HL-60 (cell line): ENCODE measurements around the gene WWOX.

ENCODE experiments used
- DNase-seq, 2 experiments: peaks; one replicate each; pipeline ENCODE4 v3.0.0-alpha.2; 2010 to 2020; ENCODE audit warnings: low read depth in 1 of 2, low spot score in 1 of 2
- H3K27ac ChIP-seq: fragments of 250-450 bp; sonication (Bioruptor Pico); replicated peaks from 2 replicates; pipeline ENCODE4 v1.5.1; 2020; ENCODE audit warnings: mild to moderate bottlenecking, moderate library complexity
- H3K27me3 ChIP-seq: fragments of 250-450 bp; sonication (Bioruptor Pico); 2 replicates; pipeline ENCODE4 v1.5.1; 2021; ENCODE audit warnings: mild to moderate bottlenecking, moderate library complexity; ENCODE audit not compliant: insufficient read depth, poor library complexity, severe bottlenecking
- H3K4me3 ChIP-seq: replicated peaks from 2 replicates; pipeline ENCODE4 v1.5.1; 2011; ENCODE audit warnings: mild to moderate bottlenecking, control low read depth, low read length; ENCODE audit not compliant: insufficient read depth
- GABPA ChIP-seq: IDR thresholded peaks from 2 replicates; pipeline ENCODE4 v1.6.1; 2012; ENCODE audit warnings: low read depth
- POLR2AphosphoS5 ChIP-seq: IDR thresholded peaks from 2 replicates; pipeline ENCODE4 v1.6.1; 2012; ENCODE audit warnings: low read depth
- SPI1 ChIP-seq: IDR thresholded peaks from 2 replicates; pipeline ENCODE4 v1.6.1; 2012; ENCODE audit warnings: low read depth, mild to moderate bottlenecking, borderline replicate concordance
- TF ChIP-seq, protein P1 (sequence below): IDR thresholded peaks from 2 replicates; pipeline ENCODE4 v1.6.1; 2012; ENCODE audit warnings: low read depth; ENCODE audit not compliant: insufficient replicate concordance
- TF ChIP-seq, protein P2 (sequence below): IDR thresholded peaks from one replicate; pipeline ENCODE4 v1.5.1; 2011; ENCODE audit warnings: low read length, control low read depth, inconsistent platforms; ENCODE audit not compliant: insufficient read depth

Gene WWOX

DNA sequence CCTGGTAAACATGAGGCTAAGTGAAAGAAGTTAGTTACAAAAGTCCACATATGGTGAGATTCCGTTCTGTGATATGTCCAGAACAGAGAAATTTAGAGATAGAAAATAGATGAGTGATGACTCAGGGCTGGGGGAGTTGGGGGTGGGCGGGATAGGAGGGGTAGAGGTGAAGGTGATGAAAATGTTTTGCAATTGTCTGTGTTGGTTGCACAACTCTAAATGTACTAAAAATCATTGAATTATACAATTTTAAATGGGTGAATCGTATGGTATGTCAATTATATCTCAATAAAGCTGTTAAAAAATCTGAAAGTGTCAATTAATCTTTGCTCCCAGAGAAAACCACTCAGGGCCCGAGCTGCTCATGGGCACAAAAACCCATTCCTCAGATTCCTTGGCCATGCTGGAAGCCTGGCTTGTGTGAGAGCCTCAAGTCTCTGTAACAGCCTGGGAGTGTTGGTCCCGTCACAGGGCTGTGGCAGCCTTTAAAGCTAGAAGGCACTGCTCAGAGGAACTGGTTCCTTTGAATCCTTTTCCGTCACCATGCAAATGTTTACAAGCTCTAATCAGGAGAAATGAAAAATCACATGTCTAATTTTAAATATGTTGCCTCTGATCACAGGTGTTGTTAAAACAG, 225.3 kb downstream of the WWOX start:
- H3K27ac ChIP-seq = no peak overlapping the region
- TF ChIP-seq, protein P1, sequence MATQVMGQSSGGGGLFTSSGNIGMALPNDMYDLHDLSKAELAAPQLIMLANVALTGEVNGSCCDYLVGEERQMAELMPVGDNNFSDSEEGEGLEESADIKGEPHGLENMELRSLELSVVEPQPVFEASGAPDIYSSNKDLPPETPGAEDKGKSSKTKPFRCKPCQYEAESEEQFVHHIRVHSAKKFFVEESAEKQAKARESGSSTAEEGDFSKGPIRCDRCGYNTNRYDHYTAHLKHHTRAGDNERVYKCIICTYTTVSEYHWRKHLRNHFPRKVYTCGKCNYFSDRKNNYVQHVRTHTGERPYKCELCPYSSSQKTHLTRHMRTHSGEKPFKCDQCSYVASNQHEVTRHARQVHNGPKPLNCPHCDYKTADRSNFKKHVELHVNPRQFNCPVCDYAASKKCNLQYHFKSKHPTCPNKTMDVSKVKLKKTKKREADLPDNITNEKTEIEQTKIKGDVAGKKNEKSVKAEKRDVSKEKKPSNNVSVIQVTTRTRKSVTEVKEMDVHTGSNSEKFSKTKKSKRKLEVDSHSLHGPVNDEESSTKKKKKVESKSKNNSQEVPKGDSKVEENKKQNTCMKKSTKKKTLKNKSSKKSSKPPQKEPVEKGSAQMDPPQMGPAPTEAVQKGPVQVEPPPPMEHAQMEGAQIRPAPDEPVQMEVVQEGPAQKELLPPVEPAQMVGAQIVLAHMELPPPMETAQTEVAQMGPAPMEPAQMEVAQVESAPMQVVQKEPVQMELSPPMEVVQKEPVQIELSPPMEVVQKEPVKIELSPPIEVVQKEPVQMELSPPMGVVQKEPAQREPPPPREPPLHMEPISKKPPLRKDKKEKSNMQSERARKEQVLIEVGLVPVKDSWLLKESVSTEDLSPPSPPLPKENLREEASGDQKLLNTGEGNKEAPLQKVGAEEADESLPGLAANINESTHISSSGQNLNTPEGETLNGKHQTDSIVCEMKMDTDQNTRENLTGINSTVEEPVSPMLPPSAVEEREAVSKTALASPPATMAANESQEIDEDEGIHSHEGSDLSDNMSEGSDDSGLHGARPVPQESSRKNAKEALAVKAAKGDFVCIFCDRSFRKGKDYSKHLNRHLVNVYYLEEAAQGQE = no peak
- TF ChIP-seq, protein P2, sequence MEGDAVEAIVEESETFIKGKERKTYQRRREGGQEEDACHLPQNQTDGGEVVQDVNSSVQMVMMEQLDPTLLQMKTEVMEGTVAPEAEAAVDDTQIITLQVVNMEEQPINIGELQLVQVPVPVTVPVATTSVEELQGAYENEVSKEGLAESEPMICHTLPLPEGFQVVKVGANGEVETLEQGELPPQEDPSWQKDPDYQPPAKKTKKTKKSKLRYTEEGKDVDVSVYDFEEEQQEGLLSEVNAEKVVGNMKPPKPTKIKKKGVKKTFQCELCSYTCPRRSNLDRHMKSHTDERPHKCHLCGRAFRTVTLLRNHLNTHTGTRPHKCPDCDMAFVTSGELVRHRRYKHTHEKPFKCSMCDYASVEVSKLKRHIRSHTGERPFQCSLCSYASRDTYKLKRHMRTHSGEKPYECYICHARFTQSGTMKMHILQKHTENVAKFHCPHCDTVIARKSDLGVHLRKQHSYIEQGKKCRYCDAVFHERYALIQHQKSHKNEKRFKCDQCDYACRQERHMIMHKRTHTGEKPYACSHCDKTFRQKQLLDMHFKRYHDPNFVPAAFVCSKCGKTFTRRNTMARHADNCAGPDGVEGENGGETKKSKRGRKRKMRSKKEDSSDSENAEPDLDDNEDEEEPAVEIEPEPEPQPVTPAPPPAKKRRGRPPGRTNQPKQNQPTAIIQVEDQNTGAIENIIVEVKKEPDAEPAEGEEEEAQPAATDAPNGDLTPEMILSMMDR = no peak
- TF ChIP-seq POLR2AphosphoS5 = no peak
- TF ChIP-seq SPI1 = no peak
- H3K4me3 ChIP-seq = no peak overlapping the region
- no peak for DNase-seq
- H3K27me3 ChIP-seq = no peaks in the 10 kb centered on the region

DNA sequence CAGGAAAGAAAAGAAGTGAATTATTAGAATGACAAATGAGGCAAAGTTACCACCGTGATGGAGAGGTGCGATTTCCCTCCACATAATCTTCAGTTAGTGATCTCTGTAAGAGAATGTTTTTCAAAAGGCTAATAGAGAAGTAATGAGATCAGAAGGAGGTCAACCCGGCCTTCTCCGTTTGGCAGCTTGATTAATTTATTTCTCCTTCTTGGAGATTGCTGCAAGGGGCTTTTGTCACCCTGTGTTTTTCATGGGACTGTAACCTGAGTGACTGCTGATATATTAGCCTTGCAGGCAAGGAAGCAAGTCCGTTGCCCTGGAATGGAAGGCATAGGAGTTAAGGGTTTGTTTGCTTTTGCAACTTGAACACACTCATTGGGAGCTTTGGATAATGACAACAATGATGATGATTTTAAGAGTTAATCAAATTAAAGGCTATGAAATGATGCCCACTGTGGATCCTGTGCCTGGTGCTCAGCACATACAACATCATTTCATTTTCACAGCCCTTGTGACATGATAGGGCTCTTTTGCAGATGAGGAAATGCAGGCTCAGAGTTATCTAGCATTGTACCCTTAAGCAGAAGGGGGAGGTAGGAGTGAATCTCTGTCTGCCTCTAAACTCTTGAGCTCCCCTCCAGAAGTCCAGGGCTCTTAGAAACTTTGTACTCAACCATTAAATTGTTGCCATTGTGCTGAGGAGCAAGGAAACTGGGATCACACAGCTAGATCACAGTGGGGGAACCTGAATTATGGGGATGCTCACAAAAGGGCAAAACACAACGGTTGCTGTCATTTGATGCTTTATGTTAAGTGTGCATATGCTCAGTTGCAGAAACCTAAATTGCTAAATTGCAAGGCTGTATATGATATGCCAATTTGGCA, 226.3 kb downstream of the WWOX start:
- Histone ChIP-seq H3K27ac (no peak overlapping the region), H3K4me3 (no peak overlapping the region), H3K27me3 (no peaks in the 10 kb centered on the region)
- no peak for DNase-seq
- TF ChIP-seq, protein P2 = no peak
- TF ChIP-seq, protein P1 = no peak
- TF ChIP-seq GABPA = no peak
- TF ChIP-seq POLR2AphosphoS5 = no peak
- no peak for TF ChIP-seq SPI1

DNA sequence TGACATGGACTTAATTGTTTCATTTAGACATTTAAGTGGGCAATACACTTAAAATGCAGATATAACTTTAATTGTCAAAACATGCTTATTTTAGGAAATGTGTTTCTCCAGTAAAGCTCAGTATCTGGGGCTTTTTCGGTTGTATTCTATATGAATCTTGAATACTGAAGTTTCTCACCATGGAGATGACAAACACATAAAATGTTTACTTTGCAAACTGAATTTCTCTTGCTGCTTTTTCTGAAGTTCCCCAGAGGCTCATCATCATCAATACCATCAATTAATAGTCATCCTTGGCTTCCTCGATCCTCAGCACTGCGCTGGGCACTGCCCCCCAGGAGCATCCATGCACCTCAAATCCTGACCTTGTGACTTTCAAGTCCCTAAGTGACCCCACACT, 227.3 kb downstream of the WWOX start:
- Histone ChIP-seq H3K27me3 (no peaks in the 10 kb centered on the region), H3K4me3 (no peak overlapping the region), H3K27ac (no peak overlapping the region)
- TF ChIP-seq SPI1 (no peak), GABPA (no peak), POLR2AphosphoS5 (no peak)
- TF ChIP-seq, protein P1 = no peak
- TF ChIP-seq, protein P2 = no peak
- DNase-seq = no peak
